Central memory CD8-positive, alpha-beta T cell (primary cell): ENCODE measurements around the gene DCTN2.

Experiments
- ATAC-seq: fragments of 150-1000 bp; cut with Tn5 transposase; replicated peaks from 2 replicates; pipeline ENCODE4 v1.10.0; 2022; ENCODE audit warnings: mild to moderate bottlenecking, moderate FRiP score, moderate number of reproducible peaks; ENCODE audit not compliant: poor library complexity, severe bottlenecking; ENCODE audit errors: extremely low read depth
- DNase-seq, 2 donors: peaks; one replicate each; pipeline ENCODE4 v3.0.0; 2021; ENCODE audit warnings: low spot score in 2 of 2
- H3K27ac Mint-ChIP-seq: one replicate; pipeline ENCODE4 v1.8.0; 2022; ENCODE audit warnings: low read depth, mild to moderate bottlenecking, moderate library complexity, mixed read lengths
- H3K27me3 Mint-ChIP-seq: one replicate; pipeline ENCODE4 v1.8.0; 2022; ENCODE audit warnings: mixed read lengths
- H3K36me3 Mint-ChIP-seq: one replicate; pipeline ENCODE4 v1.8.0; 2022; ENCODE audit warnings: mild to moderate bottlenecking, moderate library complexity, mixed read lengths; ENCODE audit not compliant: insufficient read depth
- H3K4me1 Mint-ChIP-seq: one replicate; pipeline ENCODE4 v1.8.0; 2022; ENCODE audit warnings: mixed read lengths
- H3K4me3 Mint-ChIP-seq: one replicate; pipeline ENCODE4 v1.8.0; 2022; ENCODE audit warnings: mild to moderate bottlenecking, moderate library complexity, mixed read lengths
- H3K9me3 Mint-ChIP-seq: one replicate; pipeline ENCODE4 v1.8.0; 2022; ENCODE audit warnings: mixed read lengths

Gene DCTN2

DNA sequence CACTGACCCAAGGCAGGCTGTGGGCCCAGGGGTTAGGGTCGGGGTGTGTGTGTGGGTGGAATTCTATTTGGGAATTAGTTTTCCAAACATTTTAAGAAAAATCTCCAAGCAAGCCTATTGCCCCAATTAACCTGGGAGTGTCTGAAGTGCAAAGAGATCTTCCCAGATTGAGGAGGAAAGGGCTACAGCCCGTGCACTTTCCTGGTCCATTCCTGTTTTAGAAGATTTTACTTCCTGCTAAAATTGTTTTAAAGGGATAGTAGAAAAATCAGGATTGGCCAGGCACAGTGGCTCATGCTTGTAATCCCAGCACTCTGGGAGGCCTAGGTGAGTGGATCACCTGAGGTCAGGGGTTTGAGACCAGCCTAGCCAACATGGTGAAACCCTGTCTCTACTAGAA lies 5.3 kb downstream of the DCTN2 start:
- Mint-ChIP-seq H3K4me1 (peaks cover 33% of the 10 kb centered on the region), H3K9me3 (no peaks in the 10 kb centered on the region), H3K36me3 (peaks cover 12% of the 10 kb centered on the region), H3K27ac (no peak overlapping the region), H3K27me3 (no peaks in the 10 kb centered on the region), H3K4me3 (no peak overlapping the region)
- ATAC-seq (no peak), DNase-seq (no peak)

DNA sequence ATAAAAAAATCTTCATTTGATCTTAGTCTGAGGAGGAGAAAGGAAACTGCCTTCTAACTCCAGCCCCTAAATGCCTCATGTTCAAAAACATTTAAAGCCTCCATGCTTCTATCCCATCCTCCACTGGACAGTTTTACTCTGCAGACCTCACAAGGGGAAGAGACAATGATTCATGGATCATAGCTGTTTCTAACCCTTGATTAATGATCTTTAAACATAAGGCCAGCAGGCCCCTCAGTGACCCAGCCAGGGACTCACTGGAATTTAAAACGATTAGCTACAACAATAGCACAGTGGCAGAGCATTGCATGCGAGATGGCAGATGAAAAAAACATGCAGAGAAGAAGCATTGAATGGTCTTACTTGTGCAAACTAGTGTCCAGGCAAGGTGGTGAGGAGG lies 6.0 kb downstream of the DCTN2 start:
- no peak for DNase-seq
- Mint-ChIP-seq H3K27ac (no peak overlapping the region), H3K4me1 (peaks cover 26% of the 10 kb centered on the region), H3K36me3 (peaks cover 9% of the 10 kb centered on the region), H3K9me3 (no peaks in the 10 kb centered on the region), H3K4me3 (no peak overlapping the region), H3K27me3 (no peaks in the 10 kb centered on the region)
- ATAC-seq, result no peak

GRCh38 chr12:57539134-57539768 lies 7.7 kb downstream of the DCTN2 start:
- Mint-ChIP-seq H3K36me3 (peaks cover 16% of the 10 kb centered on the region), H3K27ac (no peak overlapping the region), H3K9me3 (no peaks in the 10 kb centered on the region), H3K4me1 (peaks cover 11% of the 10 kb centered on the region), H3K27me3 (no peaks in the 10 kb centered on the region), H3K4me3 (no peak overlapping the region)
- DNase-seq, result no peak
- ATAC-seq, result no peak

- no peaks in the 10 kb centered on the region for H3K9me3 Mint-ChIP-seq
- H3K4me3 Mint-ChIP-seq, result no peak overlapping the region
- ATAC-seq, result no peak
- H3K36me3 Mint-ChIP-seq, result peaks cover 32% of the 10 kb centered on the region
- no peaks in the 10 kb centered on the region for H3K27me3 Mint-ChIP-seq
- H3K27ac Mint-ChIP-seq, result no peak overlapping the region
- H3K4me1 Mint-ChIP-seq, result peaks cover 11% of the 10 kb centered on the region
- DNase-seq, result no peak
Observed at GRCh38 chr12:57536597-57536942, 10.4 kb downstream of the DCTN2 start.

GRCh38 chr12:57535764-57536596 lies 11.0 kb downstream of the DCTN2 start:
- no peak for DNase-seq
- no peak overlapping the region for H3K27ac Mint-ChIP-seq
- H3K4me1 Mint-ChIP-seq, result peaks cover 11% of the 10 kb centered on the region
- H3K4me3 Mint-ChIP-seq, result no peak overlapping the region
- no peak for ATAC-seq
- no peaks in the 10 kb centered on the region for H3K9me3 Mint-ChIP-seq
- H3K27me3 Mint-ChIP-seq, result no peaks in the 10 kb centered on the region
- peaks cover 37% of the 10 kb centered on the region for H3K36me3 Mint-ChIP-seq

DNA sequence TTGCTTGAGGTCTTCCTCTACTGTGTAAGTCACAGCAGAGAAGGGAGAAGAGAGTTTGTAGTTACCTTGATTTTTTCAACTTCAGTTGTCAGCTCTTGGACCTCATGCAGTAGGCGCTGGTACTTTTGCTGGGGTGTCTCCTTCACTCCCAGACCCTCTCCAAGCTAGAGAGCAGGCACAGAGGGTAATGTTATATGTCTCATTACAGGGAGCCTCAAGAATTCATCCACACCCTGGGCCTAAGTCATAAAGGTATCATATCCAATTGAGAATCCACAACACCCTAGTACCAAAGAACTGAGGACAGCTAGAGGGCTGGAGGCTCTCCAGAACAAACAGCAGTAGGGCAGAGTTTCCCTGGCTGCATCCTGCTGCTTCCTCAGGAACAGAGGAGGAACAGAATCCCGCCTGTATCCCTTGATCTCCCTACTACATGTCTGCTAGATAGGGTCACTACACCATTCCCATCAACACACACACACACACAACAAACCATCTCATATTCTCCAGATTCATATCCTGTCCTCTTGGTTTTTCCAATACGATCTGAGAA lies 11.9 kb downstream of the DCTN2 start:
- H3K4me3 Mint-ChIP-seq, result no peak overlapping the region
- no peak overlapping the region for H3K27ac Mint-ChIP-seq
- ATAC-seq (no peak), DNase-seq (no peak)
- peaks cover 41% of the 10 kb centered on the region for H3K36me3 Mint-ChIP-seq
- peaks cover 6% of the 10 kb centered on the region for H3K4me1 Mint-ChIP-seq
- H3K27me3 Mint-ChIP-seq, result no peaks in the 10 kb centered on the region
- no peaks in the 10 kb centered on the region for H3K9me3 Mint-ChIP-seq

- H3K27ac Mint-ChIP-seq, result no peak overlapping the region
Observed at GRCh38 chr12:57534250-57534649, 12.7 kb downstream of the DCTN2 start.

DNA sequence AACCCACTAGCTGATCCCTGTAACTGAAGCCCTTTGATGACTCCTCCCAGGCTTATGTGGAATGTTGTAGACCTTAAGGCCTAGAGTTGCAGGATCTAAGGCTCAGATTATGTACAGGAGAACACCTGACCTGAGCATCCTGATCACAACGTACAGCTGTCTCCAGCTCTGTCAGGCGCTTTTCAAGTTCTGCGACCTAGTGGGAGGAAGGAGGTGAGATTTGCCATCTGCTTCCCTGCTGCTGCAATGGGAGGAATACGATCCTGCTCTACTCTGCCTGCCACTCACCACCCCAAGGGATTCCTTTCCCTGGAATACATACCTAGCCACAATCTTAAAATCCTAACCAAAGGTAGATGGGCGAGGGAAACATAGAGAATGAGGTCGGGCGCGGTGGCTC lies 13.9 kb downstream of the DCTN2 start:
- DNase-seq, result no peak
- Mint-ChIP-seq H3K4me1 (no peaks in the 10 kb centered on the region), H3K27ac (no peak overlapping the region), H3K4me3 (no peak overlapping the region), H3K36me3 (peaks cover 48% of the 10 kb centered on the region), H3K27me3 (no peaks in the 10 kb centered on the region), H3K9me3 (no peaks in the 10 kb centered on the region)
- no peak for ATAC-seq

More at GRCh38 chr12:57534250-57534649, 12.7 kb downstream of the DCTN2 start:
- DNase-seq (no peak), ATAC-seq (no peak)
- Mint-ChIP-seq H3K9me3 (no peaks in the 10 kb centered on the region), H3K27me3 (no peaks in the 10 kb centered on the region), H3K4me1 (no peaks in the 10 kb centered on the region), H3K4me3 (no peak overlapping the region), H3K36me3 (peaks cover 46% of the 10 kb centered on the region)

DNA sequence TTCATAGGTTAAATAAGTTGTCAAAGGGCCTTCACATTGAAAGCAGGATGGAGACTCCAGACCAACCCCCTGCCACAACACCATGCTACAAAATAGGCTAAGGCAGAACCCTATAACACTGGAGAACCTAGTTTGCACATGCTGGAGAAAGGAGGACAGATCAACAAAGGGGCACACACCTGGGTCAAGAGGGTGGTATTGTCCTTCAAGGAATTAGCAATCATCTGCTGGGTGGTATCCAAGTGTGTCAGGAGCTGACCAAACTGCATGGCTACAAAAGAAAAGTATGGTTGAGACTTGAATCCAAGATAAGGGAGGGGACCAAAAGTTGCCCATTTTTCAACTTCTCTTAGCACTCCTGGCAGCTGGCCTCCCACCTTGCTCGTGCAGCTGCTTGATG lies 15.2 kb downstream of the DCTN2 start:
- H3K36me3 Mint-ChIP-seq, result peaks cover 52% of the 10 kb centered on the region
- no peak for DNase-seq
- H3K27me3 Mint-ChIP-seq, result no peaks in the 10 kb centered on the region
- ATAC-seq, result no peak
- no peak overlapping the region for H3K27ac Mint-ChIP-seq
- H3K9me3 Mint-ChIP-seq, result no peaks in the 10 kb centered on the region
- no peaks in the 10 kb centered on the region for H3K4me1 Mint-ChIP-seq
- no peak overlapping the region for H3K4me3 Mint-ChIP-seq

DNA sequence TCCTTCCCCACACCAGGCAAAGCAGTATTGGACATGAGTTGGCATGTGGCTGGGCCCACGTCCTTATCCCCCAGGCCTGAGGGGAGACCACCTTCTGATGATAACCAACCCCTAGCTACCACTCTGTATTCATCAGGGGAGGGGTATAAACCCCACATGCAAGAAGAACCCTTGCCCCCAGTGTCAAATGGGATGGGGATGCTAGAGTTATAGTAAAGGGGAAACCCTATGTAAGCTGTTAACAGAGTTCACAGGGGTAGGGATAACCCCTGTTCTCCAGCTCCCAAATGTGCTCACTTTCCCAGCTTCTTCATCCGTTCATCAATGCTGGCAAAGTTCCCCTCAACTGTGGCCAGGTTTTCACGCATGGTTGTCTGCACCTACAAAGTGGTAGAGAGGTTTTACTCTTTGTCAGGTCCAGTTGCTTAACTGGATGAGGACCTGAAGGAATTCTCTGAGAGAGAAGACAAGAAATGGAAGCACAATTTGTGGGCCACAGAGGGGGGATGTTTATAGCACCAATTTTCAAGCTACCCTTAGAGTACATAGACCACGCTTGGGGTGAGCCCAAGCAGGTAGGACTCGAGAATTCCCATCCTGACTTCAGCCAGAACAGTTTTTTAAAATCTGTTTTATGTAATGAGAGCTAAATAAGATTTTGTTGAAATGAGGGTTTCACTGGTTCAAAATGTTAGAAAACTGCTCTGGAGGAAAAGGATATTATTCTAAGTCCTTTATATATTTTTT lies 16.4 kb downstream of the DCTN2 start:
- DNase-seq (no peak), ATAC-seq (no peak)
- Mint-ChIP-seq H3K36me3 (peaks cover 56% of the 10 kb centered on the region), H3K27ac (no peak overlapping the region), H3K4me3 (no peak overlapping the region), H3K27me3 (no peaks in the 10 kb centered on the region), H3K4me1 (peaks cover under 1% of the 10 kb centered on the region), H3K9me3 (no peaks in the 10 kb centered on the region)

- Mint-ChIP-seq H3K27ac (no peak overlapping the region), H3K36me3 (peaks cover 50% of the 10 kb centered on the region)
- ATAC-seq, result no peak
Observed at GRCh38 chr12:57529831-57530230, 17.2 kb downstream of the DCTN2 start.

DNA sequence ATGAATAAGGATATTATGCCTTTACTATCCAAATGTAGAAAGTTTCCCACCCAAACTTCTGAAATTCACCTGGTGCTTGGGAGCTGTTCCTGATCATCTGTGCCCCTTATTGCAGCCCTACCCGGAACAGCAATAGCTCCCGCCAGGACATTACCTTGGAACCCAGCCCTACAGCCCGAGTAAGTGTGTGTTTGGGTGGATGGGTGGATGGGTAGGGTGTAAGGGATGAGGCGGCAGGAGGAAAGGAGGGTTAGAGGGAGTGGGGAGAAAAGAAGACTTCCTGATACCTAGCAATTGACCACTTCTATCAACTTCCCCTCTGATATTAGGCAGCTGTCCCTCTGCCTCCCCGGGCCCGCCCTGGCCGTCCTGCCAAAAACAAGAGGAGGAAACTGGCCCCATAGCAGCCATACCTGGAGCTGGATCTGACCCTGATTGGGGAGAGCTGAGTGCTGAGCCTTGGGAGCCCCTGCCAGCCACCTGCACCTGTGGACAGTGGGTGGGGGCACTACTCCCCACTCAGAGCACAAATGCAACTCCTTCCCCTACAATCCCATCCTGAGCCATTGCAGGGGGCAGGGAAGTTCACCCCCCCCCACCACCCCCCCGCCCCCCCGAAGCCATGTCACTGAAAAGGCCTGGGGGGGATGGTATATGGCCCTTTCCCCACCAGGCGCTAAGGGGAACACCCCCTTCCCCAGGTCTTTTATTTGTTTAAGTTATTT lies 18.0 kb downstream of the DCTN2 start:
- Mint-ChIP-seq H3K4me1 (peaks cover 16% of the 10 kb centered on the region), H3K27ac (peak overlapping the region; percentile 46), H3K4me3 (no peak overlapping the region), H3K27me3 (no peaks in the 10 kb centered on the region), H3K9me3 (no peaks in the 10 kb centered on the region), H3K36me3 (peaks cover 49% of the 10 kb centered on the region)
- no peak for DNase-seq
- no peak for ATAC-seq

More at GRCh38 chr12:57529831-57530230, 17.2 kb downstream of the DCTN2 start:
- H3K4me1 Mint-ChIP-seq, result peaks cover 8% of the 10 kb centered on the region
- no peaks in the 10 kb centered on the region for H3K9me3 Mint-ChIP-seq
- no peak overlapping the region for H3K4me3 Mint-ChIP-seq
- no peaks in the 10 kb centered on the region for H3K27me3 Mint-ChIP-seq
- DNase-seq, result no peak
